Stimulated activated CD4-positive, alpha-beta T cell treated with anti-CD3 and anti-CD28 coated beads, Interleukin-12 subunit alpha, Interleukin-12 subunit beta, amount 100 ng/mL, for 4 hours (primary cell): ENCODE data around the gene VSX2.
A peak's percentile ranks its signal among the peaks of the same experiment; 100 is the strongest.

Experiments used
- DNase-seq: peaks from one replicate; pipeline ENCODE4 v3.0.0-alpha.2; 2020

VSX2 gene

DNA sequence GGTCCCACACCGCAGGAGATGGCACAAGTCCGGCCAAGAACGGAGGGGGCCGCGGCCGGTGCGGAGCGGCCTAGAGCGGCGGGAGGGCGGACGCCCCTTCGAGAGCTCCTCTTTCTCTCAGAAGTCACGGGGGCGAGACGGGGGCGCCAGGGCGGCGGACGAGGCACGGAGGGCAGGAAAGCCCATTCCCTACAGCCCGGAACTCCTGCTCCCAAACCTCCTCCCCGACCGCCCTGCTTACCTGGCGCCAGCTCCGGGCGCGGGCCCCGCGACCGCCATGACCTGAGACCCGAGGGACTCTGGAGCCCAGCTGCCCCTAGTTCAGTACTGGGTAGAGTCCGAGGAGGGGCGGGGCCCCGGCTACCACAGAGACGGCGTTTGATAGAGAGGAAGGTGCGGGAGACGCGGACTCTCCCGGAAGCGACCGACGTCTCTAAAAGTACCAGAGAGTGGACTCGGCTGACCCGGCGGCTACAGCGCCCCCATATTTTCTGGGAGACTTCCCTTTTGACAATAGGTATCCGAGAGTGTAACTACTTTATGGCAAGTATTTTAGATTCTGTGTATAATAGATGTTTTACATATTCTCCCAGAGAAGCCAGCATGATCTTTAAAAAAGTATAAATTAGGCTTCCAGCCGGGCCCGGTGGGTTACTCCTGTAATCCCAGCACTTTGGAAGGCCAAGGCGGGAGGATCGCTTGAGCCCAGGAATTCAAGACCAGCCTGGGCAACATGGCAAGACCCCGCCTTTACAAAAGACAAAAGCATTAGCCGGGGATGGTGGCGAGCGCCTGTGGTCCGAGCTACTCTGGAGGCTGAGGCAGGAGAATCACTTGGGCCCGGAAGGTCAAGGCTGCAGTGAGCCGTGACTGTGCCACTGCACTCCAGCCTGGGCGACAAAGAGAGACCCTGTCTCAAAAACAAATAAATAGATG lies 63.7 kb downstream of the VSX2 start, which contains the start of gene ABCD4:
Gene ABCD4 (minus strand): TSS at position 301 of the 936 bp plus-strand sequence. CDS start 22 bp downstream, at position 279.
- peak; percentile 80 for DNase-seq

DNA sequence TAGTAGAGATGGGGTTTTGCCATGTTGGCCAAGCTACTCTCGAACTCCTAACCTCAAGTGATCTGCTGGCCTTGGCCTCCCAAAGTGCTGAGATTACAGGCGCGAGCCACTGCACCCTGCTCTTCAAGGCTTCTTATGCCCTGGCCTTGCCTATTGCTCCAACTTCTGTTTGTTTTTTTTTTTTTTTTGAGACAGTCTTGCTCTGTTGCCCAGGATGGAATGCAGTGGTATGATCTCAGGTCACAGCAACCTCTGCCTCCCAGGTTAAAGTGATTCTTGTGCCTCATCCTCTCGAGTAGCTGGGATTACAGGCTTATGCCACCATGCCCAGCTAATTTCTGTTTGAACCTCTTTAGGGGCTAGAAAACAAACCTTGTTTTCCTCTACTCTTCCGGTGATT lies 69.4 kb downstream of the VSX2 start:
- DNase-seq = no peak

DNA sequence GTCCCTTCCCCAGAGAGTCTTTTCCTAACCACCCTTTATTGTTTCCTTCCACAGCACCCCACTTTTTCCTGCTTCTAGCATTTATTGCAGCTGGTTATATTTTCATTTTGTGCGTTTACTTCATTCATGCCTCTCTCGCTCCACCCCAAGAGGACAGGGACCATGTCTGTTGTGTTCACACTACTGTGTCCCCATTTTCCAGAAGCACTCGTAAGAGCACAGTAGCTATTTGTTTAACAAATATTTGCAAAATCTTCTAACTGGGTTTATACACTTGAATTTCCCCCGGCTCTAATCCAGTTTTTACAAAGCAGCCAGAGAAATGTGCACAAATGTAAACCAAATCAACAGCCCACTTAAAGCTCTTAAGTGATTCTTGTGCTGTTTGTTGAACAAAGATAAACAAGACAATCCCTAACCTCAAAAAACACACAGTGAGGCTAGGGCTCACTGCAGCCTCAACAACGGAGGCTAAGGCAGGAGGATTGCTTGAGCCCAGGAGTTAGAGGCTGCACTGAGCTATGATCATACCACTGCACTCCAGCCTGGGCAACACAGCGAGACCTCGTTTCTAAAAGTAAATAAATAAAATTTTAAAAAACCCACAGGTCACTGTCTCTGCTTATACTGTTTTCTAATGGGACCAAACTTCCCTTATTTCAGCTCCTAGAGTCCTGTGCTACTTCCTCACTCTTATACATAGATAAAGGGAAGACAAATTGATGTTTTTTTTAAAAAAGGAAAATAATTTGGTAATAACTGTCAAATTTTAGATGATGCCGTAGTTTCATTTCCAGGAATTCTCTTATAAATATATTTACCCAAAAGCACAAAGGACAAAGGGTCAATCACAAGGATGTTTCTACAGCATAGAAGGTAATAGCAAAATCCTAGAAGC lies 70.1 kb downstream of the VSX2 start:
- DNase-seq = no peak

DNA sequence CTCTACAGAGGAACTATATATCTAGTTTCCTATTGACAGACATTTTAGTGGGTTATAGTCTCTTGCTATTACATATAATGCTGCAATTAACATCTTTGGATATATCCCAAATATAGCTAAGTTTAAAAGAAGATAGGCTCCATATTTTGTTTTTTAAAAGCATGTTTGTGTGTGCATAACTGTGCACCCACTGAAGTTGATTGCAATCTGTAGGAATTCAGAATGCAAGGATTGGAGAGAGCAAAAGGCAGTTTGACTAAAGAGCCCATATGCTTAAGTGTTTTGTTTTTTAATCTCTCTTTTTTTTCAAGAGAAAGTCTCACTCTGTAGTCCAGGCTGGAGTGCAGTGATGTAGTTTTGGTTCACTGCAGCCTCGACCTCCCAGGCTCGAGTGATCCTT lies 72.9 kb downstream of the VSX2 start:
- no peak for DNase-seq
